Measurements from ENCODE around the gene GNG14.

DNA sequence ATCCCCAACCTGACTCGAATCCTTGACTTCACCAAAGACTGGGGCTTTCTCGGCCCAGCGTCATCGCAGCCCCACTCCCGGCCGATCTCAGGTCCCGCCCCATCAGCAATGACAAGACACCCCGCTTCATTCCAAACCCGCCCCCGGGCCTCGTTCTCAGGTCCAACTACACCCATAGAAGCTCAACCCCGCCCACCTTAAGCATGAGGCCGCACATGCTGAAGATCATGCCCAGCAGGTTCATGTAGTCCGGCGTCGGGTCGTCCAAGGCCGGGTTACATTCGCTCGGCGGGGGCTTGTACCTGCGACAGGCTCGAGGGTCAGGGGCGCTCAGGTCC, 18.9 kb upstream of the GNG14 start:
- TF ChIP-seq CTCF (IDR thresholded peaks at IDR 0.05) (no peak), POLR2A (IDR thresholded peaks at IDR 0.05) (peak in 1 of 2 donors; percentile 27)
